Uterus (tissue), 4 donors: ENCODE measurements around the gene ZBTB2. TPM values are rescaled to one million over a fixed set of nuclear protein-coding genes. Genes with fewer than 3 reads are reported as not detected.

Source experiments
- DNase-seq, 2 donors: peaks; one replicate each; pipeline ENCODE4 v3.0.0-alpha.2; 2019 to 2020
- H3K27ac ChIP-seq, 2 donors: fragments of 200-600 bp; sonication (generic); 1 replicate in 1 of 2; 2 replicates in 1 of 2; pipeline ENCODE4 v1.5.1; 2016 to 2018
- H3K27me3 ChIP-seq, 2 donors: fragments of 200-600 bp; sonication (generic); one replicate each; pipeline ENCODE4 v1.5.1; 2018 to 2019; ENCODE audit warnings: control low read depth in 1 of 2
- H3K36me3 ChIP-seq, 2 donors: fragments of 200-600 bp; sonication (generic); one replicate each; pipeline ENCODE4 v1.5.1; 2019; ENCODE audit warnings: control low read depth in 1 of 2
- H3K4me1 ChIP-seq, 2 donors: fragments of 200-600 bp; sonication (generic); one replicate each; pipeline ENCODE4 v1.5.1; 2018 to 2019; ENCODE audit warnings: control low read depth in 1 of 2
- H3K4me3 ChIP-seq, 2 donors: fragments of 200-600 bp; sonication (generic); 1 replicate in 1 of 2; 2 replicates in 1 of 2; pipeline ENCODE4 v1.5.1; 2018 to 2019; ENCODE audit warnings: mild to moderate bottlenecking in 1 of 2
- H3K9me3 ChIP-seq, 2 donors: fragments of 200-600 bp; sonication (generic); one replicate each; pipeline ENCODE4 v1.5.1; 2019; ENCODE audit warnings: control low read depth in 1 of 2
- POLR2A ChIP-seq, 2 donors: fragments of 450-650 bp; IDR thresholded peaks; one replicate each; pipeline ENCODE4 v1.6.1; 2016; ENCODE audit warnings: antibody characterized with exemption in 2 of 2, mild to moderate bottlenecking in 1 of 2, moderate library complexity in 1 of 2
- intact Hi-C: fragments of 100-400 bp; cut with DNase I; formaldehyde crosslinking; loops from one replicate; pipeline ENCODE4 v1.15.1; 2023; ENCODE audit warnings: low total_unique reads
- total RNA-seq, 4 donors: library from RNA; depleted of rRNA in 3 of 4; stranded (reverse); fragments of >200 nt in 3 of 4; gene quantifications; one replicate each; pipeline versions ENCODE4 v1.1.0 to v1.2.4, GENCODE V29; 2014 to 2023
- TF ChIP-seq, protein P1 (sequence below), 4 experiments: fragments of 200-600 bp in 2 of 4; fragments of 450-650 bp in 2 of 4; sonication (generic) in 2 of 4; IDR thresholded peaks; one replicate each; pipeline ENCODE4 v1.5.1; 2016 to 2019; ENCODE audit warnings: antibody characterized with exemption in 4 of 4, mild to moderate bottlenecking in 2 of 4, moderate library complexity in 1 of 4
- donor health status: DM: yes; HTN: yes; CAD: no.

Gene ZBTB2
- total RNA-seq, 4 donors from 2014 or later, result 3.6 to 17.5 (median 6.8) TPM

DNA sequence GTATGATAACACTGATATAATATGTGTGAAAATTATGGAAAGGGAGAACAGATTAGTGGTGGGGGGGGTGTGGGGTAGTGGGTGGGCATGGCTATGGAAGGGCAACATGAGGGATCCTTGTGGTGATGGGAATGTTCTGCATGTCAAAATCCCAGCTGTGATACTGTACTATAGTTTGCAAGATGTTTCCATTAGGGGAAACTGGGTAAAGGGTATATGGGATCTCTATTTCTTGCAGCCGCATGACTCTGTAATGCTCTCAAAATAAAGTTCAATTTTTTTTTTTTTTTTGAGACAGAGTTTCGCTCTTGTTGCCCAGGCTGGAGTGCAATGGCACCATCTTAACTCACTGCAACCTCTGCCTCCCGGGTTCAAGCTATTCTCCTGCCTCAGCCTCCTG, 14.3 kb downstream of the ZBTB2 start:
- Histone ChIP-seq H3K27ac (no peak overlapping the region), H3K9me3 (no peaks in the 10 kb centered on the region), H3K36me3 (no peaks in the 10 kb centered on the region), H3K4me1 (peaks cover 0 to 3% of the 10 kb centered on the region in 2 donors), H3K27me3 (no peaks in the 10 kb centered on the region), H3K4me3 (no peak overlapping the region)
- TF ChIP-seq POLR2A (IDR thresholded peaks at IDR 0.05), result no peak
- TF ChIP-seq, protein P1, sequence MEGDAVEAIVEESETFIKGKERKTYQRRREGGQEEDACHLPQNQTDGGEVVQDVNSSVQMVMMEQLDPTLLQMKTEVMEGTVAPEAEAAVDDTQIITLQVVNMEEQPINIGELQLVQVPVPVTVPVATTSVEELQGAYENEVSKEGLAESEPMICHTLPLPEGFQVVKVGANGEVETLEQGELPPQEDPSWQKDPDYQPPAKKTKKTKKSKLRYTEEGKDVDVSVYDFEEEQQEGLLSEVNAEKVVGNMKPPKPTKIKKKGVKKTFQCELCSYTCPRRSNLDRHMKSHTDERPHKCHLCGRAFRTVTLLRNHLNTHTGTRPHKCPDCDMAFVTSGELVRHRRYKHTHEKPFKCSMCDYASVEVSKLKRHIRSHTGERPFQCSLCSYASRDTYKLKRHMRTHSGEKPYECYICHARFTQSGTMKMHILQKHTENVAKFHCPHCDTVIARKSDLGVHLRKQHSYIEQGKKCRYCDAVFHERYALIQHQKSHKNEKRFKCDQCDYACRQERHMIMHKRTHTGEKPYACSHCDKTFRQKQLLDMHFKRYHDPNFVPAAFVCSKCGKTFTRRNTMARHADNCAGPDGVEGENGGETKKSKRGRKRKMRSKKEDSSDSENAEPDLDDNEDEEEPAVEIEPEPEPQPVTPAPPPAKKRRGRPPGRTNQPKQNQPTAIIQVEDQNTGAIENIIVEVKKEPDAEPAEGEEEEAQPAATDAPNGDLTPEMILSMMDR (IDR thresholded peaks at IDR 0.05), result no peak
- no peak for DNase-seq
- intact Hi-C loops, result no loop called here

DNA sequence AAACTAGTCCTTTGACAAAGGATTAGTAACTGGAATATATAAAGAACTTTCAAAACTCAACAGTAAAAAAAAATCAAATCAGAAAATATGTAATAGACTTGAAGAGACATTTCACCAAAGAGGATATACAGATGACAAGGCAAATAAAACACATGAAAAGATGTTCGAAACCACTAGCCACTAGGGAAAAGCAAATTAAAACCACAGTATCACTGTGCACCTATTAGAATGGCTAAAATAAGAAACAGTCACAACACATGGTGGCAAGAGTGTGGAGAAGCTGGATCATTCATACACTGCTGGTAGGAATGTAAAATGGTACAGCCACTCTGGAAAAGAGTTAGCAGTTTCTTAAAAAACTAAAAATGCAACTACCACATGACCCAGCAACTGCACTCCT, 14.9 kb downstream of the ZBTB2 start:
- Histone ChIP-seq H3K27me3 (no peaks in the 10 kb centered on the region), H3K9me3 (no peaks in the 10 kb centered on the region), H3K4me1 (peaks cover 0 to 3% of the 10 kb centered on the region in 2 donors), H3K36me3 (no peaks in the 10 kb centered on the region), H3K27ac (no peak overlapping the region), H3K4me3 (no peak overlapping the region)
- DNase-seq, result no peak
- intact Hi-C loops, result no loop called here
- TF ChIP-seq, protein P1 (IDR thresholded peaks at IDR 0.05), result no peak
- TF ChIP-seq POLR2A (IDR thresholded peaks at IDR 0.05), result no peak

DNA sequence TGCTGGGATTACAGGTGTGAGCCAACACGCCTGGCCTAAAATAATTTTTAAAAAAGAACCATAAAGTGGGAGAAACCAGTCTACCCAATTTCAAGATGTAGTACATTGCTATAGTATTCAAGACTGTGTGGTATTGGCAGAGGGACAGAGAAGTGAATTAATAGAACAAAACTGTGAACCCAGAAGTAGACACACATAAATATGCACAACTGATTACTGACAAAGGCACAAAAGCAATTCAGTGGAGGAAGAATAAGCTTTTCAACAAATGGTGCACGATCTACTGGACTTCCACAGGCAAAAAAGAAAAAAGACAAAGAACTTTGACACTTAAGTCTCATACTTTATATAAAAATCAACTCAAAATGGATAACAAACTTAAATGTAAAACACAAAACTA, 15.5 kb downstream of the ZBTB2 start:
- Histone ChIP-seq H3K9me3 (no peaks in the 10 kb centered on the region), H3K36me3 (no peaks in the 10 kb centered on the region), H3K4me3 (no peak overlapping the region), H3K27me3 (no peaks in the 10 kb centered on the region), H3K4me1 (peaks cover 0 to 3% of the 10 kb centered on the region in 2 donors), H3K27ac (no peak overlapping the region)
- DNase-seq, result no peak
- intact Hi-C loops, result no loop called here
- TF ChIP-seq POLR2A (IDR thresholded peaks at IDR 0.05), result no peak
- TF ChIP-seq, protein P1 (IDR thresholded peaks at IDR 0.05), result no peak

DNA sequence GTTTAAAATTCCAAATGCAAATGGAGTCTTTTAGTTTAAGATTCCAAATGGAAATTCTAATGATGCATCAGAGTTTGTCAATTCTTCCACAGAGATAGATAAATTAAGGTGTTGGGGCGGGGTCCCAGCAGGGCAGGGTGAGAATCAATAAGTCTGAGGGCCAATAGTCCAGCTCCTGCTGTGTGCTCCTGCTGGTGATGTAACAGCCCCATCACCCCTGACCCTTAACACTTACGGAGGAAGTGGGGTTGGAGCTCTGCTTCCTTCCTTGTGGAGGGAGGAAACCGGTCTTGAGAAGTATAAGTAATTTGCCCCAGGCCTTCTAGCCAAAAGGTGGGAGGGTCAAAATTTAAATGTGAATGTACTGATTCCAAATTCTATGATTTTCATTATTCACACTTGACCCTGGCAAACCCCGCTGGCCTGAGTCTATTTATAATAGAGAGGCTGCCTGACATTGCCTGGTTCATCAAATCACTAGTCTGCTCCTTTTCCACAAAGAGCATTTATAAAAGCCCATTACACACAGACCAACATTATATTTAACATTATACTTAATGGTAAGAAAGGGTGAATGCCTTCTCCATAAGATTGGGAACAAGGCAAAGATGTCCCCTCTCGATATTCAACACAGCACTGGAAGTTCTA, 17.2 kb downstream of the ZBTB2 start:
- peaks cover 0 to 3% of the 10 kb centered on the region in 2 donors for H3K4me1 ChIP-seq
- H3K27ac ChIP-seq, result peak overlapping the region in 1 of 2 donors; percentile 28
- no peak for TF ChIP-seq POLR2A (IDR thresholded peaks at IDR 0.05)
- TF ChIP-seq, protein P1 (IDR thresholded peaks at IDR 0.05), result no peak
- no peak for DNase-seq
- H3K36me3 ChIP-seq, result no peaks in the 10 kb centered on the region
- H3K9me3 ChIP-seq, result no peaks in the 10 kb centered on the region
- H3K4me3 ChIP-seq, result no peak overlapping the region
- intact Hi-C loops, result no loop called here
- no peaks in the 10 kb centered on the region for H3K27me3 ChIP-seq

DNA sequence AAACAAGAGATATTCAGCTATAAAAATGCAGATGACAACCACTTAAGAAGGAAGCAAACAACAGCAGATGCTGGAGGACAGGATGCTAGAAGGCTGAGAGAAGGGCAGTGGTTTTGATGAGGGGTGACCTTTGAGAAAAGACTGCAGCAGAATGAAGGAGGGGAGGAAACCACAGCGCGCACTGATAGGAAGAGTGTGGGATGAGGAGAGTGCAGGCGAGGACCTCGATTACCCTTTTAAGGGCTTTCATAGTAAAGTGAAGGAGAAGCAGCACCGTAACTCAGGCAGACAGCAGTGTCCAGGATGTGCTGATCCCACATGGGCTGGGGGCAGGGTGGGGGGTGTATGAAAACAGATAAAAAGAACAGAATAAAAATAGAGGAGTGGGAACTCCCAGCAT, 19.2 kb downstream of the ZBTB2 start:
- Histone ChIP-seq H3K27me3 (no peaks in the 10 kb centered on the region), H3K4me1 (no peaks in the 10 kb centered on the region), H3K36me3 (no peaks in the 10 kb centered on the region), H3K9me3 (no peaks in the 10 kb centered on the region), H3K4me3 (no peak overlapping the region), H3K27ac (peak overlapping the region in 1 of 2 donors; percentile 17)
- DNase-seq, result no peak
- TF ChIP-seq, protein P1 (IDR thresholded peaks at IDR 0.05), result no peak
- no peak for TF ChIP-seq POLR2A (IDR thresholded peaks at IDR 0.05)
- intact Hi-C loops, result no loop called here
